ENCODE data around the gene CDK9.

Gene CDK9

DNA sequence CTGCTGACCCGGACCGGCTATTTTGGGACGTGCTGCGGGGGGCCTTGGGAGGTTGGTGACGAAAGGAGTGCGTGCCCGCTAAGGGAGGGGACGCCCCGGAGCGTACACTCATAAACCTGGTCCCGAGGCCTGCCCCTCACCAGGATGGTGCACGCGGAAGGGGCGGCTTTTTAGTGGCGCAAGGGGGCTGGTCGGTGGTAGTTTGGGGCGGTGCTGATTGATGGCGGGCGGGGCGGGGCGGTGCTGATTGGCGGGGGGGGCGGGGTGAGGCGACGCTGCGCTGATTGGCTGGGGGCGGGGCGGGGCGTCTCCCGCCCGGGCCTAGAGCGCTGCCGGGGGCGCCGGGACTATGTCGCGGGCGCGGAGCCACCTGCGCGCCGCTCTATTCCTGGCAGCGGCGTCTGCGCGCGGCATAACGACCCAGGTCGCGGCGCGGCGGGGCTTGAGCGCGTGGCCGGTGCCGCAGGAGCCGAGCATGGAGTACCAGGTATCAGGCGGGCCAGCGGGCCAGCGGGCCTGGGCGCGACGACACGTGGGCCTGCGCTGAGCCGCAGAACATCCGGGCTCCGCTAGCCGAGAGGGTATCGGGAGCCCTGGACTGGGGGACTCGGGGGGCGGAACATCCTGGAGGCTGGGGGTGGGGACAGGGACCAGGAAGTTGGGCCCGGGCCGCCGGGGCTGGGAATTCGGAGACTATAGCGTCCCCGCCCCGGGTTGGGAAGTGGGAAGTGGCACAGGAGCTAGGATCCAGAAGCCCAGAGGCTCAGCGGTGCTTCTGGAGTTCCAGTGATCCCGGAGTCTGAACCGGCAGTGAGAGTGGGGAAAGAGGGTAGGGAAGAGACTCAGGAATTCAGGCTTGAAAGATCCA, 17.0 kb downstream of the CDK9 start, which contains the start of gene FPGS:
FPGS (plus strand) TSS at position 307 of the 868 bp plus-strand sequence; CDS start at position 350, 43 bp downstream.
- DNase-seq (ENCODE audit: low read depth in 4 of 4, low spot score in 1 of 4), result peak; percentile 62 to 84 (median 80)

- no peak for DNase-seq (ENCODE audit: low read depth in 4 of 4, low spot score in 1 of 4)
Observed at GRCh38 chr9:127803507-127804352, 17.9 kb downstream of the CDK9 start.

DNA sequence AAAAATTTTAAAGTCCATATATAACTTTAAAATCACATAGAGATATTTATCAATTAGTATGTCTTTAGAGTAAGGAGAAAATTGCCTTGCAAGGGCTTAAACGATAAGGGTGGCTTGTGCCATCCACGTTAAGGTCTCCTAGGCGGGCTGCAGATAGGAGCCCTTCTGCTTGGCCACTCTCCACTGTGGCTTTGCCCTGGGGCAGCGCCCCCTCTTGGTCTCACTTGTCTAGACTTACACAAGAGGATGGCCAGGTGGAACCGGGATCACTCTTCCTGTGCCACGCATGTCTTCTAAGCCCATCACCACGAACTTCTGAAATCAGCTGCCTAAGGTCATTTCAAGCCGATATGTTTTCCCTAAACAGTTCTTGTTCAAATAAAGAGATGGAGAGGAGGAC, 19.8 kb downstream of the CDK9 start:
- DNase-seq (ENCODE audit: low read depth in 4 of 4, low spot score in 1 of 4), result no peak

- DNase-seq (ENCODE audit: low read depth in 4 of 4, low spot score in 1 of 4), result no peak
Observed at GRCh38 chr9:127806871-127807270, 21.0 kb downstream of the CDK9 start.

- DNase-seq (ENCODE audit: low read depth in 4 of 4, low spot score in 1 of 4), result no peak
Observed at GRCh38 chr9:127808347-127809001, 22.6 kb downstream of the CDK9 start.

GRCh38 chr9:127809002-127809539, 23.2 kb downstream of the CDK9 start:
- no peak for DNase-seq (ENCODE audit: low read depth in 4 of 4, low spot score in 1 of 4)

DNA sequence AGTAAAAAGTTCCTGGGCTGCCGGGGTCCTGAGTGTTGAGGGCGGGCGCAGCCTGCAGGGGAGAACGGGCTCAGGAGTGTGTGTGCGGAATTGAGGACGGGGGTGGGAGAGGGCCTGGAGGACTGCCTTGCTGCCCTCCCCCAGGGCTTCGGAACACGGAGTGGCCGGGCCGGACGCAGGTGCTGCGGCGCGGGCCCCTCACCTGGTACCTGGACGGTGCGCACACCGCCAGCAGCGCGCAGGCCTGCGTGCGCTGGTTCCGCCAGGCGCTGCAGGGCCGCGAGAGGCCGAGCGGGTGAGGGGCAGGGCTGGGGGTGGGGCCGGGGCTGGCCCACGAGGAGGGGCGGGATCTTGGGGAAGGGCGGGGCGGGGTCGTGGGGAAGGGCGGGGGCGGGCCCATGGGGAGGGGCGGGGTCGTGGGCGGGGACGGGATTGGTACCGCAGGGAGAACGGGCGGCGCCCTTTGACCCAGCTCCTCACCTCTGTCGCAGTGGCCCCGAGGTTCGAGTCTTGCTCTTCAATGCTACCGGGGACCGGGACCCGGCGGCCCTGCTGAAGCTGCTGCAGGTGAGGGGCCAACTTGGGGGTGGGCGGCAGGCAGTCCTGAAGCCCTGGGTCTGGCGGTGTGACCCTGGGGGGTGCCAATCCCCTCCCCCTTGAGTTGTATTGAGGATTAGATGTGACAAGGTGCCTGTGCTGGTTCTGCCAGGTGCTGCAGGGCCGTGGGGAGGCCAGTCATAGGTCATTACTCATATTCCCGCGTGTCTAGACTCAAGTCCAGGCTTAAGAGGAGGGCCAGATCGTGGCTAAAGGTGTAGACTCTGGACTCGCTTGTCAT, 23.9 kb downstream of the CDK9 start:
- no peak for DNase-seq (ENCODE audit: low read depth in 4 of 4, low spot score in 1 of 4)

GRCh38 chr9:127810378-127811187, 24.7 kb downstream of the CDK9 start:
- DNase-seq (ENCODE audit: low read depth in 4 of 4, low spot score in 1 of 4), result no peak

DNA sequence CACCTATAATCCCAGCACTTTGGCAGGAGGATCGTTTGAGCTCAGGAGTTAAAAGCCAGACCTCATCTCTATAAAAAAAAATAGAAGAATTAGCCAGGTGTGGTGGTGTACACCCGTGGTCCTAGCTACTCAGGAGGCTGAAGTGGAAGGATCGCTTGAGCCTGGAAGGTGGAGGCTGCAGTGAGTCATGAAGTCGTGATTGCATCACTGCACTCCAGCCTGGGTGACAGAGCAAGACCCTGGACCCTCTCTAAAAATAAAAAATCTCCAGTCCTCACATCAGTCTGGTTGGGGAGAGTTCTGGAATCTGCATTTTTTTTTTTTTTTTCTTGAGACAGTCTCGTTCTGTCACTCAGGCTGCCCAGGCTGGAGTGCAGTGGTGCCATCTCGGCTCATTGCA, 26.2 kb downstream of the CDK9 start:
- no peak for DNase-seq (ENCODE audit: low read depth in 4 of 4, low spot score in 1 of 4)

- no peak for DNase-seq (ENCODE audit: low read depth in 4 of 4, low spot score in 1 of 4)
Observed at GRCh38 chr9:127812936-127813675, 27.3 kb downstream of the CDK9 start.

- DNase-seq (ENCODE audit: low read depth in 4 of 4, low spot score in 1 of 4), result no peak
Observed at GRCh38 chr9:127813686-127814226, 27.9 kb downstream of the CDK9 start.

DNA sequence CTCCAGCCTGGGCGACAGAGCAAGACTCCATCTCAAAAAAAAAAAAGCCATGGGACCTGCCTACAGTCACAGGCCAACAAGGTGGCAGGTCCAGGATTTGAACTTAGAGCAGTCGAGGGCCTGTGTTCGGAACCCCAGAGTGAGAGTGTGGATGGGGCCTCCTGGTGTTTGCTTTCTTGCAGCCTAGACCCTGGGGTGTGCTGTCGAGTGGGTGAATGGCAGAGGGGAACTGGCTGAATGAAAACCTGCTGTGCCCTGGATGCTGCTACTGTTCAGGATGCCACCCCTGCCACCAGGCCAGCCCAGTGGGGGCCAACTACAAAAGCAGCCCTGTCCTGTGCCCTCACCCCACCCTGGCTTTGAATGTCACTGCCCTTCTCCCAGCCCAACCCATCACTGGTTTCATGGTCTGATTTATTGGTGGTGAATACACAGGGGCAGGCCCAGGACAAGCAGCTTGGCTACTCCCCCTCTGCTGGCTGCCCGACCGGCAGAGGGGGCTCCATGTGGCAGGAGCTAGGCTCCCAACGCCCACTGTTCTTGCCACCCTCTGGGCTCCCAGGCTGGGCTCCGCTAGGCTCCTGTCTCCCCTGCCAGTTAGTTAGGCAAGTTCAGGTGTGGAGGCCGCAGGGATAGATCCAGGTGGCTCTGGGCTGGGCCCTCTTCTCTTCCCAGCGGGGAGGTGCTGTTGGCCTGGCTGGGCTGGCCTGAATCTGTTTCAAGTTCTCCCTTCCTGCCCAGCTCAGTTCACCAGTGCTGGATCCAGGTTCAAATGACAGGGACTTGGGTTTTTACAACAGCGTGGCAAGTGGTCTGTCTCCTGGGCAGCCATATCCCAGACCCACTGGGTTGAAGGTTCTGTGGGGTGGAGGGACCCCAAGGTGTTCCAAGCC, 29.0 kb downstream of the CDK9 start:
- DNase-seq (ENCODE audit: low read depth in 4 of 4, low spot score in 1 of 4), result no peak

- DNase-seq (ENCODE audit: low read depth in 4 of 4, low spot score in 1 of 4), result no peak
Observed at GRCh38 chr9:127815512-127816361, 29.9 kb downstream of the CDK9 start.

DNA sequence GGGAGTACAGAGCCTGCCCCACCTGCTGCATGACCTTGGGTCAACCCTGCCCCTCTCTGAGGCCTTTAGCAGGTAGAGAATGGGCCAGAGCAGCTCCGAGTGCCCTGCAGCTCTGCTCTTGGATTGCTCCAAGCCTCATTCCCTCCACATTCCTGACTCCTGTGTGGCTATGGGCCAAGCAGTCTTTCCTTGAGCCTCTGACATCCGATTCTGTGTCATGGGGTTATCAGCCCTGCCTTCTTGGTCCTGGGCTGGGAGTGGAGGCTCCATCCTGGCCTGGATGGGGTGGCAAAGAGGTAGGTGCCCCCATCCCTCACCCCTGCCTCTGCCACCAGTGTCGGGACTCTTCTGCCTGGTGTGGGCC, 30.5 kb downstream of the CDK9 start:
- DNase-seq (ENCODE audit: low read depth in 4 of 4, low spot score in 1 of 4), result no peak

DNA sequence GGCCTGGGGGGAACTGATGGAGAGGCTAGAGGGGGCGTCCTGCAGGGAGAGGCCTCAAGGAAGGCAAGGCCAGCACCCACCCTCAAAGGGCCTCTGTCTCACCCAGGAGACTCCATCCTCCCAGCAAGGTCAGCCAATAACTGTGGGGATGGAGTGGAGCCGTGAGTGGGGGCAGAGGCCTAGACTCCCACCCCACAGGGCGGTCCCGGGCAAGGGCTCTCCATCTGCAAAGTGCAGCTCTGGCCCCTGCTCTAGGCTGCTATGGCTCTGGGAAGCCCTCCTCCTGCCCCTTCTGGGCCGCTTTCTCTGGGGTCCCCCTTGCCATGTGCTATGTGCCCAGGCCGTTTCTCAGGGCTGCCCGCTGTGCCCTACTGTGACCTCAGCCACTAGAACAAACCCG, 30.9 kb downstream of the CDK9 start:
- DNase-seq (ENCODE audit: low read depth in 4 of 4, low spot score in 1 of 4), result no peak

GRCh38 chr9:127817881-127818434, 32.1 kb downstream of the CDK9 start:
- no peak for DNase-seq (ENCODE audit: low read depth in 4 of 4, low spot score in 1 of 4)

Data from stimulated activated CD4-positive, alpha-beta T cell treated with anti-CD3 and anti-CD28 coated beads, Interleukin-1b, Interleukin-23, amount 100 ng/mL, for 24 hours (primary cell).